ENCODE results near the gene CGN. TPM values are rescaled to one million over a fixed set of nuclear protein-coding genes. Genes with fewer than 3 reads are reported as not detected.

Gene CGN
- total RNA-seq, 2 experiments from 2014 or later: 1.7 to 1.9 TPM

- TF ChIP-seq CTCF (IDR thresholded peaks at IDR 0.05): no peak
- ATAC-seq (no peak), DNase-seq (no peak)
- H3K27me3 Mint-ChIP-seq: no peaks in the 10 kb centered on the region
- no peaks in the 10 kb centered on the region for H3K36me3 Mint-ChIP-seq (ENCODE audit: low read depth)
- intact Hi-C loops (cut with micrococcal nuclease): no loop called here
- H3K27ac Mint-ChIP-seq: no peak overlapping the region
- H3K4me3 Mint-ChIP-seq: no peak overlapping the region
- H3K4me1 Mint-ChIP-seq (ENCODE audit: low read depth): no peaks in the 10 kb centered on the region
- H3K9me3 Mint-ChIP-seq: no peaks in the 10 kb centered on the region
- ChIA-PET CTCF (interaction anchor here (1.6 kb wide), 1 partner anchor 11 kb away, joined by 3 read pairs; no protein-coding TSS in a partner anchor), POLR2A (no interaction called here)
These were observed 13.5 kb downstream of the CGN start for GRCh38 chr1:151524736-151525135.

- Mint-ChIP-seq H3K9me3 (no peaks in the 10 kb centered on the region), H3K27ac (no peak overlapping the region), H3K4me1 (ENCODE audit: low read depth) (no peaks in the 10 kb centered on the region), H3K27me3 (no peaks in the 10 kb centered on the region), H3K36me3 (ENCODE audit: low read depth) (no peaks in the 10 kb centered on the region), H3K4me3 (no peak overlapping the region)
- ChIA-PET CTCF (interaction anchor here (1.0 to 1.2 kb wide), 3 partner anchors 9 to 208 kb away, joined by 3 read pairs; no protein-coding TSS in a partner anchor), POLR2A (no interaction called here)
- ATAC-seq (no peak), DNase-seq (no peak)
- intact Hi-C loops (cut with micrococcal nuclease): no loop called here
- no peak for TF ChIP-seq CTCF (IDR thresholded peaks at IDR 0.05)
These were observed 15.7 kb downstream of the CGN start for GRCh38 chr1:151526735-151527525.

- intact Hi-C loops (cut with micrococcal nuclease): no loop called here
- H3K4me1 Mint-ChIP-seq (ENCODE audit: low read depth): no peaks in the 10 kb centered on the region
- no peak overlapping the region for H3K27ac Mint-ChIP-seq
- H3K27me3 Mint-ChIP-seq: no peaks in the 10 kb centered on the region
- ChIA-PET POLR2A (no interaction called here), CTCF (no interaction called here)
- H3K9me3 Mint-ChIP-seq: no peaks in the 10 kb centered on the region
- H3K36me3 Mint-ChIP-seq (ENCODE audit: low read depth): no peaks in the 10 kb centered on the region
- no peak for TF ChIP-seq CTCF (IDR thresholded peaks at IDR 0.05)
- H3K4me3 Mint-ChIP-seq: no peak overlapping the region
- ATAC-seq: no peak
- DNase-seq: no peak
These were observed 18.1 kb downstream of the CGN start for GRCh38 chr1:151529211-151529702.

GRCh38 chr1:151529781-151530180, 18.6 kb downstream of the CGN start:
- no peaks in the 10 kb centered on the region for H3K9me3 Mint-ChIP-seq
- ChIA-PET CTCF (interaction anchor here (0.9 kb wide), 1 partner anchor 64 kb away, joined by 3 read pairs; no protein-coding TSS in a partner anchor), POLR2A (no interaction called here)
- no peak for TF ChIP-seq CTCF (IDR thresholded peaks at IDR 0.05)
- no peaks in the 10 kb centered on the region for H3K4me1 Mint-ChIP-seq (ENCODE audit: low read depth)
- no peaks in the 10 kb centered on the region for H3K27me3 Mint-ChIP-seq
- ATAC-seq: no peak
- DNase-seq: no peak
- intact Hi-C loops (cut with micrococcal nuclease): no loop called here
- no peaks in the 10 kb centered on the region for H3K36me3 Mint-ChIP-seq (ENCODE audit: low read depth)
- no peak overlapping the region for H3K4me3 Mint-ChIP-seq
- no peak overlapping the region for H3K27ac Mint-ChIP-seq

GRCh38 chr1:151530461-151530860, 19.3 kb downstream of the CGN start:
- Mint-ChIP-seq H3K27me3 (no peaks in the 10 kb centered on the region), H3K9me3 (no peaks in the 10 kb centered on the region), H3K27ac (no peak overlapping the region), H3K36me3 (ENCODE audit: low read depth) (no peaks in the 10 kb centered on the region), H3K4me1 (ENCODE audit: low read depth) (no peaks in the 10 kb centered on the region), H3K4me3 (no peak overlapping the region)
- ChIA-PET CTCF (interaction anchor here (0.9 kb wide), 1 partner anchor 63 kb away, joined by 3 read pairs; no protein-coding TSS in a partner anchor), POLR2A (no interaction called here)
- DNase-seq (no peak), ATAC-seq (no peak)
- intact Hi-C loops (cut with micrococcal nuclease): no loop called here
- no peak for TF ChIP-seq CTCF (IDR thresholded peaks at IDR 0.05)

All from activated CD8-positive, alpha-beta T cell treated with anti-CD3 and anti-CD28 coated beads for 36 hours (primary cell).